H9 (cell line): ENCODE results near the gene NEUROD4. TPM values are rescaled to one million over a fixed set of nuclear protein-coding genes. Genes with fewer than 3 reads are reported as not detected.

Experiments used
- DNase-seq: peaks from one replicate; pipeline ENCODE4 v3.0.0-alpha.2; 2017
- H2AFZ ChIP-seq: one replicate; pipeline ENCODE4 v1.6.1; 2013; ENCODE audit warnings: mild to moderate bottlenecking, low read length, control low read depth, moderate library complexity
- H2AK5ac ChIP-seq: 2 replicates; pipeline ENCODE4 v1.6.1; 2013; ENCODE audit warnings: low read length, control low read depth, mixed read lengths; ENCODE audit not compliant: insufficient read length
- H2BK120ac ChIP-seq: one replicate; pipeline ENCODE4 v1.6.1; 2013; ENCODE audit warnings: low read depth, mild to moderate bottlenecking, low read length, control low read depth, inconsistent platforms; ENCODE audit not compliant: poor library complexity, severe bottlenecking
- H2BK12ac ChIP-seq: 2 replicates; pipeline ENCODE4 v1.6.1; 2013; ENCODE audit warnings: low read length, control low read depth, mixed read lengths, low read depth; ENCODE audit not compliant: insufficient read length
- H2BK15ac ChIP-seq: 2 replicates; pipeline ENCODE4 v1.6.1; 2013; ENCODE audit warnings: low read depth, low read length, control low read depth
- H2BK20ac ChIP-seq: one replicate; pipeline ENCODE4 v1.6.1; 2013; ENCODE audit warnings: low read depth, mild to moderate bottlenecking, low read length, control low read depth, inconsistent platforms; ENCODE audit not compliant: poor library complexity, severe bottlenecking
- H2BK5ac ChIP-seq: 2 replicates; pipeline ENCODE4 v1.6.1; 2013; ENCODE audit warnings: low read length, control low read depth, mixed read lengths; ENCODE audit not compliant: insufficient read length
- H3K14ac ChIP-seq: 2 replicates; pipeline ENCODE4 v1.6.1; 2013; ENCODE audit warnings: low read length, control low read depth; ENCODE audit not compliant: insufficient read depth
- H3K18ac ChIP-seq: 2 replicates; pipeline ENCODE4 v1.6.1; 2013; ENCODE audit warnings: low read depth, mild to moderate bottlenecking, mixed read lengths, low read length, control low read depth; ENCODE audit not compliant: insufficient read length
- H3K23ac ChIP-seq: 2 replicates; pipeline ENCODE4 v1.6.1; 2013; ENCODE audit warnings: low read length, control low read depth, mixed read lengths, low read depth; ENCODE audit not compliant: insufficient read length
- H3K23me2 ChIP-seq: 2 replicates; pipeline ENCODE4 v1.6.1; 2013; ENCODE audit warnings: low read depth, mild to moderate bottlenecking, mixed read lengths, low read length, control low read depth; ENCODE audit not compliant: insufficient read length, poor library complexity, severe bottlenecking
- H3K27ac ChIP-seq: 2 replicates; pipeline ENCODE4 v1.5.1; 2013; ENCODE audit warnings: low read length, control low read depth, mixed read lengths, low read depth; ENCODE audit not compliant: insufficient read length
- H3K27me3 ChIP-seq: 2 replicates; pipeline ENCODE4 v1.6.1; 2013; ENCODE audit warnings: low read length, control low read depth, inconsistent platforms; ENCODE audit not compliant: insufficient read depth
- H3K4ac ChIP-seq: 2 replicates; pipeline ENCODE4 v1.6.1; 2013; ENCODE audit warnings: low read depth, mild to moderate bottlenecking, control low read depth, inconsistent platforms, low read length, moderate library complexity
- H3K4me1 ChIP-seq: 2 replicates; pipeline ENCODE4 v1.6.1; 2013; ENCODE audit warnings: low read length, control low read depth, inconsistent platforms; ENCODE audit not compliant: insufficient read depth
- H3K4me2 ChIP-seq: 2 replicates; pipeline ENCODE4 v1.6.1; 2013; ENCODE audit warnings: low read length, control low read depth, mixed read lengths; ENCODE audit not compliant: insufficient read length, insufficient read depth
- H3K56ac ChIP-seq: 2 replicates; pipeline ENCODE4 v1.6.1; 2013; ENCODE audit warnings: low read depth, mild to moderate bottlenecking, mixed read lengths, low read length, control low read depth; ENCODE audit not compliant: insufficient read length
- H3K79me1 ChIP-seq: 2 replicates; pipeline ENCODE4 v1.6.1; 2013; ENCODE audit warnings: low read depth, mild to moderate bottlenecking, moderate library complexity, low read length, control low read depth, inconsistent platforms; ENCODE audit not compliant: insufficient read depth, poor library complexity, severe bottlenecking
- H3K79me2 ChIP-seq: 2 replicates; pipeline ENCODE4 v1.6.1; 2013; ENCODE audit warnings: low read length, control low read depth, inconsistent platforms; ENCODE audit not compliant: insufficient read depth
- H3K9ac ChIP-seq: 2 replicates; pipeline ENCODE4 v1.6.1; 2013; ENCODE audit warnings: low read length, control low read depth, mixed read lengths; ENCODE audit not compliant: insufficient read length; ENCODE audit errors: extremely low read depth
- H3K9me3 ChIP-seq: one replicate; pipeline ENCODE4 v1.6.1; 2013; ENCODE audit warnings: low read depth, low read length, inconsistent platforms; ENCODE audit not compliant: control insufficient read depth
- H3T11ph ChIP-seq: one replicate; pipeline ENCODE4 v1.6.1; 2013; ENCODE audit warnings: mild to moderate bottlenecking, low read length, control low read depth, inconsistent platforms
- H4K20me1 ChIP-seq: one replicate; pipeline ENCODE4 v1.6.1; 2013; ENCODE audit not compliant: control insufficient read depth, insufficient read length, insufficient read depth
- H4K5ac ChIP-seq: 2 replicates; pipeline ENCODE4 v1.6.1; 2013; ENCODE audit warnings: low read depth, mild to moderate bottlenecking, mixed read lengths, low read length, control low read depth; ENCODE audit not compliant: insufficient read length
- H4K8ac ChIP-seq: replicated peaks from 2 replicates; pipeline ENCODE4 v1.6.1; 2013; ENCODE audit warnings: low read length, control low read depth, mixed read lengths, low read depth; ENCODE audit not compliant: insufficient read length
- H4K91ac ChIP-seq: 2 replicates; pipeline ENCODE4 v1.6.1; 2013; ENCODE audit warnings: low read depth, mild to moderate bottlenecking, moderate library complexity, mixed read lengths, low read length, control low read depth; ENCODE audit not compliant: insufficient read length
- H3K27ac Mint-ChIP-seq, 3 experiments: 2 replicates in 2 of 3; 3 replicates in 1 of 3; pipeline ENCODE4 v1.8.0; 2020 to 2021; ENCODE audit warnings: mixed read lengths in 3 of 3, mild to moderate bottlenecking in 1 of 3, moderate library complexity in 1 of 3
- H3K27me3 Mint-ChIP-seq: 2 replicates; pipeline ENCODE4 v1.8.0; 2021; ENCODE audit warnings: low read depth, mild to moderate bottlenecking, moderate library complexity, mixed read lengths
- H3K36me3 Mint-ChIP-seq, 3 experiments: 2 replicates in 2 of 3; 3 replicates in 1 of 3; pipeline ENCODE4 v1.8.0; 2020 to 2021; ENCODE audit warnings: low read depth in 3 of 3, mixed read lengths in 3 of 3; ENCODE audit not compliant: insufficient read depth in 1 of 3
- H3K4me1 Mint-ChIP-seq, 2 experiments: 2 replicates each; pipeline ENCODE4 v1.8.0; 2020; ENCODE audit warnings: mixed read lengths in 2 of 2
- H3K4me3 Mint-ChIP-seq, 2 experiments: 2 replicates in 1 of 2; 3 replicates in 1 of 2; pipeline ENCODE4 v1.8.0; 2020 to 2021; ENCODE audit warnings: mild to moderate bottlenecking in 2 of 2, mixed read lengths in 2 of 2, moderate library complexity in 1 of 2
- H3K9me3 Mint-ChIP-seq, 2 experiments: 2 replicates in 1 of 2; 3 replicates in 1 of 2; pipeline ENCODE4 v1.8.0; 2020; ENCODE audit warnings: mild to moderate bottlenecking in 2 of 2, mixed read lengths in 2 of 2, moderate library complexity in 1 of 2
- WGBS: extraction: QIAGEN DNeasy Blood & Tissue Kit; methylation state at CpG from one replicate; pipeline ENCODE4 v1.1.7; 2013; ENCODE audit warnings: missing lambda C conversion rate, low lambda C conversion rate, mixed read lengths; ENCODE audit not compliant: insufficient read length; ENCODE audit errors: extremely low coverage; 5-methylcytosine and 5-hydroxymethylcytosine counted together
- total RNA-seq: library from RNA; stranded (reverse); gene quantifications from 2 replicates; pipeline ENCODE4 v1.2.1, GENCODE V29; 2021
- TF ChIP-seq, protein P1 (sequence below): fragments of 200-600 bp; sonication (generic); conservative IDR thresholded peaks from 3 replicates; pipeline ENCODE4 v1.8.0; 2021; ENCODE audit warnings: antibody characterized with exemption, mild to moderate bottlenecking

NEUROD4 gene
- total RNA-seq, 1 experiment from 2014 or later: not detected

GRCh38 chr12:54974279-54974678 is 45.5 kb upstream of the NEUROD4 start:
- Mint-ChIP-seq H3K4me1 (peaks cover 14 to 15% of the 10 kb centered on the region in 2 experiments), H3K9me3 (no peaks in the 10 kb centered on the region; a peak in 1 of 5 replicates), H3K27ac (no peak overlapping the region), H3K27me3 (no peaks in the 10 kb centered on the region), H3K36me3 (no peaks in the 10 kb centered on the region), H3K4me3 (no peak overlapping the region)
- TF ChIP-seq, protein P1, sequence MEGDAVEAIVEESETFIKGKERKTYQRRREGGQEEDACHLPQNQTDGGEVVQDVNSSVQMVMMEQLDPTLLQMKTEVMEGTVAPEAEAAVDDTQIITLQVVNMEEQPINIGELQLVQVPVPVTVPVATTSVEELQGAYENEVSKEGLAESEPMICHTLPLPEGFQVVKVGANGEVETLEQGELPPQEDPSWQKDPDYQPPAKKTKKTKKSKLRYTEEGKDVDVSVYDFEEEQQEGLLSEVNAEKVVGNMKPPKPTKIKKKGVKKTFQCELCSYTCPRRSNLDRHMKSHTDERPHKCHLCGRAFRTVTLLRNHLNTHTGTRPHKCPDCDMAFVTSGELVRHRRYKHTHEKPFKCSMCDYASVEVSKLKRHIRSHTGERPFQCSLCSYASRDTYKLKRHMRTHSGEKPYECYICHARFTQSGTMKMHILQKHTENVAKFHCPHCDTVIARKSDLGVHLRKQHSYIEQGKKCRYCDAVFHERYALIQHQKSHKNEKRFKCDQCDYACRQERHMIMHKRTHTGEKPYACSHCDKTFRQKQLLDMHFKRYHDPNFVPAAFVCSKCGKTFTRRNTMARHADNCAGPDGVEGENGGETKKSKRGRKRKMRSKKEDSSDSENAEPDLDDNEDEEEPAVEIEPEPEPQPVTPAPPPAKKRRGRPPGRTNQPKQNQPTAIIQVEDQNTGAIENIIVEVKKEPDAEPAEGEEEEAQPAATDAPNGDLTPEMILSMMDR: peak; percentile 19; the same call in 1 of the 3 replicates
- no peak overlapping the region for H3K56ac ChIP-seq
- H3K79me2 ChIP-seq: no peaks in the 10 kb centered on the region
- no peak overlapping the region for H4K5ac ChIP-seq
- no peaks in the 10 kb centered on the region for H3K9me3 ChIP-seq
- no peak overlapping the region for H3K9ac ChIP-seq
- no peaks in the 10 kb centered on the region for H3K23me2 ChIP-seq
- no peak overlapping the region for H4K8ac ChIP-seq
- H3K4ac ChIP-seq: no peak overlapping the region
- H2BK20ac ChIP-seq: no peak overlapping the region
- H2BK5ac ChIP-seq: no peak overlapping the region
- no peak overlapping the region for H3K18ac ChIP-seq
- no peak overlapping the region for H3K27ac ChIP-seq
- no peak overlapping the region for H2BK12ac ChIP-seq
- no peaks in the 10 kb centered on the region for H4K20me1 ChIP-seq
- H3K4me1 ChIP-seq: no peaks in the 10 kb centered on the region; the same call in 1 of the 2 replicates
- H2BK120ac ChIP-seq: no peak overlapping the region
- H3K14ac ChIP-seq: no peak overlapping the region
- no peak overlapping the region for H2BK15ac ChIP-seq
- H2AK5ac ChIP-seq: no peak overlapping the region
- peak; percentile 51 for DNase-seq
- H4K91ac ChIP-seq: no peak overlapping the region
- no peak overlapping the region for H3K4me2 ChIP-seq
- no peaks in the 10 kb centered on the region for H3K79me1 ChIP-seq
- H3K23ac ChIP-seq: no peak overlapping the region
- no peaks in the 10 kb centered on the region for H3K27me3 ChIP-seq
- H2AFZ ChIP-seq: no peak overlapping the region
- WGBS: no CpG with 5 or more reads among the region's 12 CpGs
- H3T11ph ChIP-seq: no peak overlapping the region
